H9 (cell line): ENCODE results near the gene OOEP. TPM values are rescaled to one million over a fixed set of nuclear protein-coding genes. Genes with fewer than 3 reads are reported as not detected.

Experiments used
- DNase-seq: peaks from one replicate; pipeline ENCODE4 v3.0.0-alpha.2; 2017
- H2AFZ ChIP-seq: one replicate; pipeline ENCODE4 v1.6.1; 2013; ENCODE audit warnings: mild to moderate bottlenecking, low read length, control low read depth, moderate library complexity
- H2AK5ac ChIP-seq: 2 replicates; pipeline ENCODE4 v1.6.1; 2013; ENCODE audit warnings: low read length, control low read depth, mixed read lengths; ENCODE audit not compliant: insufficient read length
- H2BK120ac ChIP-seq: one replicate; pipeline ENCODE4 v1.6.1; 2013; ENCODE audit warnings: low read depth, mild to moderate bottlenecking, low read length, control low read depth, inconsistent platforms; ENCODE audit not compliant: poor library complexity, severe bottlenecking
- H2BK12ac ChIP-seq: 2 replicates; pipeline ENCODE4 v1.6.1; 2013; ENCODE audit warnings: low read length, control low read depth, mixed read lengths, low read depth; ENCODE audit not compliant: insufficient read length
- H2BK15ac ChIP-seq: 2 replicates; pipeline ENCODE4 v1.6.1; 2013; ENCODE audit warnings: low read depth, low read length, control low read depth
- H2BK20ac ChIP-seq: one replicate; pipeline ENCODE4 v1.6.1; 2013; ENCODE audit warnings: low read depth, mild to moderate bottlenecking, low read length, control low read depth, inconsistent platforms; ENCODE audit not compliant: poor library complexity, severe bottlenecking
- H2BK5ac ChIP-seq: 2 replicates; pipeline ENCODE4 v1.6.1; 2013; ENCODE audit warnings: low read length, control low read depth, mixed read lengths; ENCODE audit not compliant: insufficient read length
- H3K14ac ChIP-seq: 2 replicates; pipeline ENCODE4 v1.6.1; 2013; ENCODE audit warnings: low read length, control low read depth; ENCODE audit not compliant: insufficient read depth
- H3K18ac ChIP-seq: 2 replicates; pipeline ENCODE4 v1.6.1; 2013; ENCODE audit warnings: low read depth, mild to moderate bottlenecking, mixed read lengths, low read length, control low read depth; ENCODE audit not compliant: insufficient read length
- H3K23ac ChIP-seq: 2 replicates; pipeline ENCODE4 v1.6.1; 2013; ENCODE audit warnings: low read length, control low read depth, mixed read lengths, low read depth; ENCODE audit not compliant: insufficient read length
- H3K23me2 ChIP-seq: 2 replicates; pipeline ENCODE4 v1.6.1; 2013; ENCODE audit warnings: low read depth, mild to moderate bottlenecking, mixed read lengths, low read length, control low read depth; ENCODE audit not compliant: insufficient read length, poor library complexity, severe bottlenecking
- H3K27ac ChIP-seq: 2 replicates; pipeline ENCODE4 v1.5.1; 2013; ENCODE audit warnings: low read length, control low read depth, mixed read lengths, low read depth; ENCODE audit not compliant: insufficient read length
- H3K27me3 ChIP-seq: 2 replicates; pipeline ENCODE4 v1.6.1; 2013; ENCODE audit warnings: low read length, control low read depth, inconsistent platforms; ENCODE audit not compliant: insufficient read depth
- H3K4ac ChIP-seq: 2 replicates; pipeline ENCODE4 v1.6.1; 2013; ENCODE audit warnings: low read depth, mild to moderate bottlenecking, control low read depth, inconsistent platforms, low read length, moderate library complexity
- H3K4me1 ChIP-seq: 2 replicates; pipeline ENCODE4 v1.6.1; 2013; ENCODE audit warnings: low read length, control low read depth, inconsistent platforms; ENCODE audit not compliant: insufficient read depth
- H3K4me2 ChIP-seq: 2 replicates; pipeline ENCODE4 v1.6.1; 2013; ENCODE audit warnings: low read length, control low read depth, mixed read lengths; ENCODE audit not compliant: insufficient read length, insufficient read depth
- H3K56ac ChIP-seq: 2 replicates; pipeline ENCODE4 v1.6.1; 2013; ENCODE audit warnings: low read depth, mild to moderate bottlenecking, mixed read lengths, low read length, control low read depth; ENCODE audit not compliant: insufficient read length
- H3K79me1 ChIP-seq: 2 replicates; pipeline ENCODE4 v1.6.1; 2013; ENCODE audit warnings: low read depth, mild to moderate bottlenecking, moderate library complexity, low read length, control low read depth, inconsistent platforms; ENCODE audit not compliant: insufficient read depth, poor library complexity, severe bottlenecking
- H3K79me2 ChIP-seq: 2 replicates; pipeline ENCODE4 v1.6.1; 2013; ENCODE audit warnings: low read length, control low read depth, inconsistent platforms; ENCODE audit not compliant: insufficient read depth
- H3K9ac ChIP-seq: 2 replicates; pipeline ENCODE4 v1.6.1; 2013; ENCODE audit warnings: low read length, control low read depth, mixed read lengths; ENCODE audit not compliant: insufficient read length; ENCODE audit errors: extremely low read depth
- H3K9me3 ChIP-seq: one replicate; pipeline ENCODE4 v1.6.1; 2013; ENCODE audit warnings: low read depth, low read length, inconsistent platforms; ENCODE audit not compliant: control insufficient read depth
- H3T11ph ChIP-seq: one replicate; pipeline ENCODE4 v1.6.1; 2013; ENCODE audit warnings: mild to moderate bottlenecking, low read length, control low read depth, inconsistent platforms
- H4K20me1 ChIP-seq: one replicate; pipeline ENCODE4 v1.6.1; 2013; ENCODE audit not compliant: control insufficient read depth, insufficient read length, insufficient read depth
- H4K5ac ChIP-seq: 2 replicates; pipeline ENCODE4 v1.6.1; 2013; ENCODE audit warnings: low read depth, mild to moderate bottlenecking, mixed read lengths, low read length, control low read depth; ENCODE audit not compliant: insufficient read length
- H4K8ac ChIP-seq: replicated peaks from 2 replicates; pipeline ENCODE4 v1.6.1; 2013; ENCODE audit warnings: low read length, control low read depth, mixed read lengths, low read depth; ENCODE audit not compliant: insufficient read length
- H4K91ac ChIP-seq: 2 replicates; pipeline ENCODE4 v1.6.1; 2013; ENCODE audit warnings: low read depth, mild to moderate bottlenecking, moderate library complexity, mixed read lengths, low read length, control low read depth; ENCODE audit not compliant: insufficient read length
- H3K27ac Mint-ChIP-seq, 3 experiments: 2 replicates in 2 of 3; 3 replicates in 1 of 3; pipeline ENCODE4 v1.8.0; 2020 to 2021; ENCODE audit warnings: mixed read lengths in 3 of 3, mild to moderate bottlenecking in 1 of 3, moderate library complexity in 1 of 3
- H3K27me3 Mint-ChIP-seq: 2 replicates; pipeline ENCODE4 v1.8.0; 2021; ENCODE audit warnings: low read depth, mild to moderate bottlenecking, moderate library complexity, mixed read lengths
- H3K36me3 Mint-ChIP-seq, 3 experiments: 2 replicates in 2 of 3; 3 replicates in 1 of 3; pipeline ENCODE4 v1.8.0; 2020 to 2021; ENCODE audit warnings: low read depth in 3 of 3, mixed read lengths in 3 of 3; ENCODE audit not compliant: insufficient read depth in 1 of 3
- H3K4me1 Mint-ChIP-seq, 2 experiments: 2 replicates each; pipeline ENCODE4 v1.8.0; 2020; ENCODE audit warnings: mixed read lengths in 2 of 2
- H3K4me3 Mint-ChIP-seq, 2 experiments: 2 replicates in 1 of 2; 3 replicates in 1 of 2; pipeline ENCODE4 v1.8.0; 2020 to 2021; ENCODE audit warnings: mild to moderate bottlenecking in 2 of 2, mixed read lengths in 2 of 2, moderate library complexity in 1 of 2
- H3K9me3 Mint-ChIP-seq, 2 experiments: 2 replicates in 1 of 2; 3 replicates in 1 of 2; pipeline ENCODE4 v1.8.0; 2020; ENCODE audit warnings: mild to moderate bottlenecking in 2 of 2, mixed read lengths in 2 of 2, moderate library complexity in 1 of 2
- WGBS: extraction: QIAGEN DNeasy Blood & Tissue Kit; methylation state at CpG from one replicate; pipeline ENCODE4 v1.1.7; 2013; ENCODE audit warnings: missing lambda C conversion rate, low lambda C conversion rate, mixed read lengths; ENCODE audit not compliant: insufficient read length; ENCODE audit errors: extremely low coverage; 5-methylcytosine and 5-hydroxymethylcytosine counted together
- total RNA-seq: library from RNA; stranded (reverse); gene quantifications from 2 replicates; pipeline ENCODE4 v1.2.1, GENCODE V29; 2021
- TF ChIP-seq, protein P1 (sequence below): fragments of 200-600 bp; sonication (generic); conservative IDR thresholded peaks from 3 replicates; pipeline ENCODE4 v1.8.0; 2021; ENCODE audit warnings: antibody characterized with exemption, mild to moderate bottlenecking

Gene OOEP
- total RNA-seq, 1 experiment from 2014 or later = not detected

DNA sequence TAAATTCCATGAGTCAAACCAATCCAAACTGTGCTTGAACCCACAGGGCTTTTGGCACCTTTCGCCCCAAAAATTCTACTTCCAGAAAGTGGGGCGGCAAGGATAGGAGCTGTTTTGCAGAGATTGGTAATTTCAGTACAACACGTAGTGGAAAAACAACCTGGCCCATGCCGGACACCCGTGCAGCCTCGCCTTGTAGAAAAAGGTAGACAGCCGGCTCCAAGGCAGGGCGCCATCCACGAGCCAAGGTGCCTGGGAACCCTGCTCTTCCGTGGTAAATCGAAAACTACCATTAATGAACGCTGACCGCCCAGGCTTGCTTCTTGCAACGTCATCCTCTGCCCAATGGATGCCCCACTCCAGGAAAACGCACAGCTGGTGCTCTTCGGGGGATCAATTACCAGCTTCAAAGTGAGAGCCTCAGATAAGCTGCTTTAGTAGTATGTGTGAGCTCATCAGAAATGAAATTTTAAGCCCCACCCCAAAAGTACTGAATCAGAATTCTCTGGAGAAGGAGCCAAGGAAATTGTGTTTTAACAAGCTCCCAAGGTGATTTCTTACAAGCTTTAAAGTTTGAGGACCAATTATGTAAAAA lies 1.8 kb downstream of the OOEP start:
- H3K9ac ChIP-seq = no peak overlapping the region
- Mint-ChIP-seq H3K4me3 (no peak overlapping the region), H3K27ac (peak overlapping the region in 1 of 3 experiments; percentile 25; a peak in 2 of 7 replicates), H3K4me1 (peaks cover 10 to 13% of the 10 kb centered on the region in 2 experiments), H3K27me3 (peaks cover 2% of the 10 kb centered on the region; the same call in 1 of the 2 replicates), H3K36me3 (peaks cover 0 to 2% (median 0%) of the 10 kb centered on the region in 3 experiments; a peak in 2 of 7 replicates), H3K9me3 (peaks cover 0 to 12% of the 10 kb centered on the region in 2 experiments; a peak in 4 of 5 replicates)
- TF ChIP-seq, protein P1, sequence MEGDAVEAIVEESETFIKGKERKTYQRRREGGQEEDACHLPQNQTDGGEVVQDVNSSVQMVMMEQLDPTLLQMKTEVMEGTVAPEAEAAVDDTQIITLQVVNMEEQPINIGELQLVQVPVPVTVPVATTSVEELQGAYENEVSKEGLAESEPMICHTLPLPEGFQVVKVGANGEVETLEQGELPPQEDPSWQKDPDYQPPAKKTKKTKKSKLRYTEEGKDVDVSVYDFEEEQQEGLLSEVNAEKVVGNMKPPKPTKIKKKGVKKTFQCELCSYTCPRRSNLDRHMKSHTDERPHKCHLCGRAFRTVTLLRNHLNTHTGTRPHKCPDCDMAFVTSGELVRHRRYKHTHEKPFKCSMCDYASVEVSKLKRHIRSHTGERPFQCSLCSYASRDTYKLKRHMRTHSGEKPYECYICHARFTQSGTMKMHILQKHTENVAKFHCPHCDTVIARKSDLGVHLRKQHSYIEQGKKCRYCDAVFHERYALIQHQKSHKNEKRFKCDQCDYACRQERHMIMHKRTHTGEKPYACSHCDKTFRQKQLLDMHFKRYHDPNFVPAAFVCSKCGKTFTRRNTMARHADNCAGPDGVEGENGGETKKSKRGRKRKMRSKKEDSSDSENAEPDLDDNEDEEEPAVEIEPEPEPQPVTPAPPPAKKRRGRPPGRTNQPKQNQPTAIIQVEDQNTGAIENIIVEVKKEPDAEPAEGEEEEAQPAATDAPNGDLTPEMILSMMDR = no peak
- H4K8ac ChIP-seq = no peak overlapping the region
- no peak overlapping the region for H3K14ac ChIP-seq
- H2AFZ ChIP-seq = no peak overlapping the region
- no peaks in the 10 kb centered on the region for H3K9me3 ChIP-seq
- H3K79me2 ChIP-seq = no peaks in the 10 kb centered on the region
- no peaks in the 10 kb centered on the region for H3K23me2 ChIP-seq
- H2AK5ac ChIP-seq = no peak overlapping the region
- H3K56ac ChIP-seq = no peak overlapping the region
- H2BK5ac ChIP-seq = no peak overlapping the region
- no peak overlapping the region for H2BK15ac ChIP-seq
- H2BK20ac ChIP-seq = no peak overlapping the region
- no peak overlapping the region for H2BK12ac ChIP-seq
- no peak overlapping the region for H3K4ac ChIP-seq
- no peak overlapping the region for H4K91ac ChIP-seq
- no peaks in the 10 kb centered on the region for H3K79me1 ChIP-seq
- no peak overlapping the region for H3K27ac ChIP-seq
- no peak overlapping the region for H4K5ac ChIP-seq
- H3K27me3 ChIP-seq = no peaks in the 10 kb centered on the region
- no peak for DNase-seq
- no peaks in the 10 kb centered on the region for H4K20me1 ChIP-seq
- no peak overlapping the region for H2BK120ac ChIP-seq
- no peak overlapping the region for H3K18ac ChIP-seq
- no peak overlapping the region for H3K23ac ChIP-seq
- no peak overlapping the region for H3K4me2 ChIP-seq
- no peak overlapping the region for H3T11ph ChIP-seq
- H3K4me1 ChIP-seq = peaks cover 2% of the 10 kb centered on the region; the same call in 1 of the 2 replicates
- no CpG with 5 or more reads among the region's 16 CpGs for WGBS
